ENCODE results near the gene HCLS1.
"Not testable (repeated sequence)": the region's sequence is repeated elsewhere in the genome, so short reads cannot be mapped to it uniquely, and the experiment has no call there.

Gene HCLS1

DNA sequence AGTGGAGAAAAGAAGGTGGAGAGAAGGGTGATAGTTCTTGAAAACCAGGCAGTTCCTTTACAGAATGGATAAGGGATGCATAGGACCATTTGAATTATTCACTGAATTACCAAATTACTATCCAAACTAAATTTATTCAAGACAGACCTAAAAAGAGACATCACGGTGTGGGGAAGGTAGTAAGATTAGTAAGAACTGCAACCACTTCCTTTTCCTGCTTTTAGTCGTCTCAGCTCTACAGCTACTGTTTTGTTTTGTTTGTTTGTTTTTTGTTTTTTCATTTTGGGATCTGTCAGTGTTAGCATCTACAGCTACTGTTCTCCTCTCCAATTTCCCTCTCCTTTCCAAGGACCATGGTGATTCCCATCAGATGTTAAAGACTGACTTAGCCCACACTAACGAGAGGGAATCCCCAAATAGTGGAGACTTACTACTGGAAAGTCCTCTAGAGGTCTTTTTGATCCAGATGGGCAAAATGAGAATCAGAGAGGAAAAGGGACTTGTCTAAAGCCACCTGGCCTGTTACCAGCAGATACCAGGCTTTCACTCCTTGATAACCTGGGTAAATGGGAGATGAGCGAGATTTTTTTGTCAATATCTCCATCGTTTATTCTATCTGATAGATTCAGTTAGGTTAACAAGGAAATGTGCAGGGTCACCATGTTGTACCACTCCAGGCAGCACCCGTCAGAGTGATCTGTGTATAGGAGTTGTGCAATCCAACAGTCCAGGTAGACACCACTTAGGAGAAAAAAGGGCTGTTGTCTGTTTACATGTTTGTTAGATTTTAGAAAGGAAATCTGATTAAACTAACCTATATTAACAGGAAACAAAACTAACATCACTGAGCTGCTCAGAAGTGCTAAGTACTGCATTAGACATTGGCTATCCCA, 6.0 kb downstream of the HCLS1 start:
- no peak for DNase-seq (ENCODE audit: low read depth, low spot score)

DNA sequence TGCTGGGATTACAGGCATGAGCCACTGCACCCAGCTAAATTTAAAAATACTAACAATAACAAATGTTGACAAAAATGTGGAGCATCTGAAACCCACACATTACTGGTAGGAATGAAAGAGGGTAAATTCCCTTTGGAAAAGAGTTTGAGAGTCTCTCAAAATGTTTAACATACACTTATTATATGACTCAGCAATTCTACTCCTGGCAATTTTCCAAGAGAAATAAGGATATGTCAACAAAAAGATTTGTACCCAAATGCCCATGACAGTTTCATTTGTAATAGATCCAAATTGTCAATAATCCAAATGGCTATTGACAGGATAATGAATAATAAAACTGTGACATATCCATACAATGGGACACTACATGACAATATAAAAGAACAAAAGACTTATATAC, 9.0 kb downstream of the HCLS1 start:
- no peak for DNase-seq (ENCODE audit: low read depth, low spot score)

DNA sequence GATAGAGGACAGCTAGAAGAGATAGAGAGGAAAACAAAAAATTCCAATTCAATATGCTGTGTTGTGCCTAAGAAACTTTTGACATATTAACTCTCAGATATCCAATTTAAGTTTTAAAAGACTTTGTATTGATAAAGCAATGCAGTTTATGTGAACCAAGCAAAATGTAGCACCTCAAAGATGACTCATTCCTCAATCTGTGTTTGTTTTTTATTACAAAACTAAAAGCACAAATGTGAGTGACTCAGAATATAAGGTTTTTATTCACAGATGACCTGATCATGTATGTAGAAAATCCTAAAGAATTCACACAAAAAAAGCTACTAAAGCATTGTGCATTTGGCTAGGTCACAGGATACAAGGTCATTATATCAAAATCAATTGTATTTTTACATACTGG, 11.1 kb downstream of the HCLS1 start:
- DNase-seq (ENCODE audit: low read depth, low spot score), result no peak

DNA sequence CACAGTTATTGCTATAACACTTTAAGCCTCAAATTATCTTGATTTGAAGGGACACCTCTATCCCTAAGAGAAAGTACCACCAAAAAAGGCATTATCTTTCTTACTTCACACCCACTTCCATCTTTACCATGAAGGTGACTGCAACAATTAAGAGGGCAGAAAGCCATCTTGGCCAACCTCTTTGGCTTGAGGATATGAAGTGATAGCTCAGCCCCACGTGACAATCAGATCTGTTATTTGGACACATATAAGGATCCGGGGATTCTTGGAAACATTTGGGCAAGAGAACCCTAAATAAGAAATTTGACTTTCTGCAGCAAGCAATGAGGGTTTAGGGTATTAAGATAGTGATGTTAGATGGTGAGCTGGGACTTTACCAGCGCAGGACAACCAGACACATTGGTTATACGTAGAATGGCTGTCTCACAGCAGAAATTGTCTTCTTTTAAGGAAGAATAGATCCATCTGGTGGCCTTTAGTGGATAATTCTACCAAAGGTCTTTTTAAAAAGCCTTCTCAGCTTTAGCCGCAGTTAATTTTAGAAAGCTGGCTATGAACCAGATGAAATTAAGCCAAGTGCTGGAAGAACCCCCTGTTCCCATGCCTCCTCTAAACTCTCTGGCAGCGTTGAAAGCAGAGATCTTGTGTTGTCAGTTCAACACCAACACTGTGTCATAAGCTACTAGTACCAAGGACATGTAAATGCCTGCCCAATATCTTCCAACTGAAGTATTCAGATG, 12.3 kb downstream of the HCLS1 start:
- DNase-seq (ENCODE audit: low read depth, low spot score), result no peak

DNA sequence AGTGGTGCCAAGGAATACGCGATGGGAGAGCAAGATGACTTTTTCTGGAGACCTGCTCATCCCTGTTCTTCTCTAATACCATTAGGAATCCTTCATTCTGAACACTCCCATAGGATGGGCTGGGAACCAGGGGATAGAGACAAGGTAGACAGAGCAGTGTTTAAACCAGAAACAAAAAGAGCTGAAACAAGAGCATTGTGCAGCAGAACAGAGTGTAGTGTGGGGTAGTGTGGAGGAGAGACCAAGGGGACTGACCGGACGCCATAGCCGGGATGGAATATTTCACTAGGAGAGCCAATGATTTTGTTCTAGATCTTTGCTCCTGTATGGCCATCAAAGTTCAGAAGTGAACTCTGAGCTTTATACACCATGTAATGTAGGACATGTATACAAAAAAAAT, 15.6 kb downstream of the HCLS1 start:
- DNase-seq (ENCODE audit: low read depth, low spot score), result no peak

DNA sequence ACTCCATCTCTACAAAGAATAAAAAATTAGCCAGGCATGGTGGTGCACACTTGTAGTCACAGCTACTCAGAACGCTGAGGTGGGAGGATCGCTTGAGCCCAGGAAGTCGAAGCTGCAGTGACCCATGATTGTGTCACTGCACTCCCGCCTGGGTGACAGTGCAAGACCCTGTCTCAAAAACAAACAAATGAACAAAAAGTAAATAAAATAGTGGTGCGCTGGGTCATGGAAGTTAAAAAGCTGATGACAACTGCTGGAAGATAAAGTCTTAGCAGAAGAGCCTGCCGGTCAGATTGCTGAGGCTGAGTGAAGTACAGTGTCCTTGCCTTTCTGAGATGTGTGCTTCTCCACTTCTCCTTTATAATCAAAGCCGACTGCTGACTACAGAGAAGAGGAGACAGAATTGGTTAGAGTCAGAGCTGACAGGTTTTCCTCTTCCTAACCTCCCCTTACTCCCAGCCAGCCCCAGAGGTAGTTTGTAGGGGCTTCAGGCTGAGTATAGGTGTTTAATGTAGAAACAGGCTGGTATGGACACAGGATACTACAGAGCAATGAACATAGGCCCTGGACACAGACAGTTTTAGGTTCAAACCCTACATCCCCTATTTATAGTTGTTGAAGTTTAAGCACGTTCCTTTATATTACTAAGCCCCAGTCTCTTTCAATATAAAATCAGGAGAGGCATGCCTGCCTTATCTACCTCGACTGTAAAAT, 17.9 kb downstream of the HCLS1 start:
- no peak for DNase-seq (ENCODE audit: low read depth, low spot score)

DNA sequence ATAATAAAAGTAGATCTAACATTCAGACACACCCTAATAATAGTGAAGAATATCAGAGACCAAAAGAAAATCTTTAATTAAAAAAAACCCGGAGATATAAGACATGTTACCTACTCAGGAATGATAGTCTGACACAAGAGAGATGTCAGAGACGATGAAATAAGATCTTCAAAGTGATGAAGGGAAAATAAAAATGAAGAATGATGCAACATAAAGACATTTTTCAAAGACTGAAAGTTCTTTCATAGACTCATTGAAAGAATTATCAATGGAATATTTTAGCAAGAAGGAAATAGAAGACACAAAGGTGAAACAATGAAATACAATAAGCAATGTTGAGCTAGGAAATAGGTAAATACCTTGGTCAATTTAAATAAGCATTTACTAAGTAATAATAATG, 19.6 kb downstream of the HCLS1 start:
- no peak for DNase-seq (ENCODE audit: low read depth, low spot score)

DNA sequence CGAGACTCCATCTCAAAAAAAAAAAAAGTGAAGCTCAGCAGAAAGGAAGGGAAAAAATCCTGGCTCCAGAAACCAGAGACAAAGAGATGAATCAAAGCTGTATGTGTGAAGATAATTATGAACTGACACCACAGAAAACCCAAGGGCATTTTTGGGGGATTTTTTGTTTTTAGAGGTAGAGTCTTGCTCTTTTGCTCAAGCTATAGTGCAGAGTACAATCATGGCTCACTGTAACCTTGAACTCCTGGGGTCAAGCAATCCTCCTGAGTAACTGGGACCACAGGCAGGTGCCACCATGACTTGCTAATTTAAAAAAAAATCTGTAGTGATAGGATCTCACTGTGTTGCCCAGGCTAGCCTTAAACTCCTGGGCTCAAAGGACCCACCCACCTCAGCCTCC, 22.8 kb downstream of the HCLS1 start:
- no peak for DNase-seq (ENCODE audit: low read depth, low spot score)

DNA sequence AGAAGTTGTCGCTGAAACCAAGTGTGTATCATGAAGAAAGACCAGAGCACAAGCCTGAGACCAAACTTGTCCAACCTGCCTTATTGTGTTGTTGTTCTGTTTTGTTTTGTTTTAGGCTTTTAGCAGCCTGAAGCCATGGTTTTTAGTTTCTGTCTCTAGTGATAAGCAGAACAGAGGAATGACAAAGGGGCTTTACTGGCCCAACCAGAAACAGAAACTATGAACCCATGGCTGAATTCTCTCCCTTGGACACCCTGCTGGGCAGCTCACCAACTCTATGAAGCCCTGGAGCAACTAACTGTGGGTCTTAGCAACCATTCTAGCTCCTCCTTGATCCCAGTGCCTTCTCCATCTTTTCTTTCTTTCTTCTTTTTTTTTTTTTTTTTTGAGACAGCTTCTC, 30.3 kb downstream of the HCLS1 start:
- DNase-seq (ENCODE audit: low read depth, low spot score), result no peak

DNA sequence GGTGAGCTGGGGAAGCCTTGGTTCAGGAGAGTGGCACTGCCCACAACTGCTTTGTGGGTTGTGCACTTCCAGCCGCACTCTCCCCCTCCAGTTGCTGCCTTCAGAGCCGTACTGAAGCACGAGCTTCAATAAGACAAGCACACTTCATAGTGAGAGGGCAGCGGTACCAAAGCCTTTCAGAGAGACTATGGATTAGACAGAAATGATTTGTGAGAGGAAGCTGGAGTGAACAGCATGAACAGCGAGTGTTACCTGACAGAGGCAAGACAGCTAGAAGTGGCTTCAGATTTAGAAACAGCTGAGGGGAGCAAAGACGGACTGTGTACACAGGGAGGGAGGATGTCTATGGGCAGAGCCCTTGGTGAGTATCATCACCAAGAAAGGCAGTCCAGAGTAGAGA, 31.1 kb downstream of the HCLS1 start:
- no peak for DNase-seq (ENCODE audit: low read depth, low spot score)

DNA sequence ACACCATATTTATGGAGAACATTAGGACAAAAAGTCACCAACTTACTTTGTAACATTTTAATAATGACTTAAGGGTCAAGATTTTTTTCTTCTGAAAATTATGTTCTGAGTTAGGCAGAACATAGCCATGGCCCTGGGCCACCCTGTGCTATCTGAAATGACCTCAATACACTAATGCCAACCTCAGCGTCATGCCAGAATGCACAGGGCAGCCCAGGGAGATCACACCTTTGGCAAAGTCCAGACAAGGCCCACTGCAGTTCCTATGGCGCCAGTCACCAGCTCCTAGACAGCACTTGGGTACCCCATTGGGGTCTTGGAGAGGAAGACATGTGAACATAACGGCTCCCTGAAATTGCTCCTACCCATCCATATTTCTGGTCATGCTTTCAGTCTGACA, 33.1 kb downstream of the HCLS1 start:
- no peak for DNase-seq (ENCODE audit: low read depth, low spot score)

DNA sequence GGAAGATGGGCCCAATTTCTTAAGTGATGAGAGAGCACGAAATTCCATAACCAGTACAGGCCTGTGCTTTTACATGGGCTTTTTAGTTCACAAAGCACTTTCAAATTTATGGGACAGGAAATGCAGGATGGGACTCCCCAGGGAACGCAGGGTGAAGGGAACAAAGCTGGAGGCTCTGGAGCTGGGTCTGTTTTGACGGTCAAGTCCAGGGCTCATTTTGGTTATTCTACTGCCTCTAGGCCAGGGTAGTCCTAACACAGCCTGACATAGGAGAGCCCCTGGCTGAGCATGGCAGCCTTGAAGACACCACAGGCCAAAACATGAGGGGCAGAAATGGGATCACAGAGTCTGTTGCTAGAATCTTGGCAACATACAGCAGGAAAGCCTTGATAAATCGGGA, 33.5 kb downstream of the HCLS1 start:
- no peak for DNase-seq (ENCODE audit: low read depth, low spot score)

DNA sequence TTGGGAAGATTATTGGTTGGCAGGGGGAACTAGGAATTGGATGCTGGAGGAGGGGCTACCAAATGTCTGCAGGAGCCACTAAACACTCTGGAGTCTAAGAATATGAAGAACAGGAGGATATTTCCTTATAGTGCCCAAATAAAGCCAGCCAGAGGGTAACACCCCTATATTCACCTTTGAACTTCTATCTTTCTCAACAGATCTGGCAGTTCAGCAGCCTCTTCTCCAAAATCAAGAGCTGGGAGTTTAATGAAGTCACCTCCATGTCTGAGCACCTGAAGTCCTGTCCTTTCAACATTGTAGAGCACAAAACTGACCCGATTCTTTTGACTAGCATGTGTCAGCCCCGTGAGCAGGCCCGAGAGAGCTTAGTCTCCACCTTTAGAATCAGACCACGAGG, 34.2 kb downstream of the HCLS1 start:
- DNase-seq (ENCODE audit: low read depth, low spot score), result no peak

DNA sequence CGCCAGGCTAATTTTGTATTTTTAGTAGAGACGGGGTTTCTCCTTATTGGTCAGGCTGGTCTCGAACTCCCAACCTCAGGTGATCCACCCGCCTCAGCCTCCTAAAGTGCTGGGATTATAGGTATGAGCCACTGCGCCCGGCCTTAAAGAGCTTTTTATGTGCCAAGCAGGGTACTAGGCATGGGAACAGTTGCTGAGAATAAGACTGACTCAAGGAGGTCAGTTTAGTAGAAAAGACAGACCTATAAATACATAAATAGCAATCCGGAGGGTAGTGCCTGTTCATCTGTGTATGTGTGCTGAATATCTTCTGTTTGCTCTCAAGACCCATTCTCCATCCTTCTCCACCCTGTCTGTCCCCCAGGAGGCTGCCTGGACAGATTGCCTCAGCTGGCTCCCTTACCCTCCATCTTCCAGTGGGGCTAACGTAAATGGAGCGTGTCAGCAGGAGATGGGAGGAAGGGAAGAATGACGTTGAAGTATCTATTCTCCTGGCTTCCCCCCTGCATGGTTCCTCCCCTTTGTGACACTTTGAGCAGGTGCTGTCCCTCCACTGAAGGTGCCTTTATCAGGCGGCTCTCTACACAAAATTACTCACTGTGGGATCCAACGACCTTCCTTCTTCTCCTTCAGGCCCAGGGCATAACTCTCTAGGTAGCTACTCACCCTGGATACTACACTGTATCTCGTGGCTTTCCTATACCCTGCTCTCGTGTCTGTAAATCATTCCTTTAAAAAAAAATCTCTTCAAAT, 36.4 kb downstream of the HCLS1 start:
- DNase-seq (ENCODE audit: low read depth, low spot score), result no peak

DNA sequence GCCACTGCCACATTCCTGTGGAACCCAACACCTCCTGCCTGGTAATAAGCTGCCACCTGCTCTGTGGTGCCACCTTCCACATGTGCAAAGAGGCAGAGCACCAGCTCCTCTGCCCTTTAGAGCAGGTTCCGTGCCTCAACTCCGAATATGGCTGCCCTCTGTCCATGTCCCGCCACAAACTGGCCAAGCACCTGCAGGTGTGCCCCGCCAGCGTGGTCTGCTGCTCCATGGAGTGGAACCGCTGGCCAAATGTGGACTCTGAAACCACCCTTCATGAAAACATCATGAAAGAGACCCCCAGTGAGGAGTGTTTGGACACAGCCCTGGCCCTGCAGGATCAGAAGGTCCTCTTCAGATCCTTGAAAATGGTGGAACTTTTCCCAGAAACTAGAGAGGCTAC, 39.2 kb downstream of the HCLS1 start:
- no peak for DNase-seq (ENCODE audit: low read depth, low spot score)

DNA sequence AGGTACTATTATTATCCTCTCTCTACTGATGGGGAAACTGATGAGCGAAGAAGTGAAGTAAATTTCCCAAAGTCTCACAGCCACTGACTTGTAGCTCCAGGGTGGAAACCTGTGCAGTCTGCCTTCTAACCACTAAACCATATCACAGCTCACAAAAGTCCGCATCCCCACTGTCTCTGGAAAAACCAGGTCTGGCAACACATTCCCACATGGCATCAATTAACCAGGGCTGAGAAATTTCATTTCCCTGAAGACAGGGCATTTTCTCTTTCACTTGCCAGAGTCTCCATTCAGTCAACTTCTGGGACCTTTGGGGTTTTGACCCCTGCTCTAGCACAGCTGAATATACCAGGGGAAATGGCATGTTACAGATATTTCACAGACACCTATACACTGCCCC, 41.0 kb downstream of the HCLS1 start:
- DNase-seq (ENCODE audit: low read depth, low spot score), result no peak

DNA sequence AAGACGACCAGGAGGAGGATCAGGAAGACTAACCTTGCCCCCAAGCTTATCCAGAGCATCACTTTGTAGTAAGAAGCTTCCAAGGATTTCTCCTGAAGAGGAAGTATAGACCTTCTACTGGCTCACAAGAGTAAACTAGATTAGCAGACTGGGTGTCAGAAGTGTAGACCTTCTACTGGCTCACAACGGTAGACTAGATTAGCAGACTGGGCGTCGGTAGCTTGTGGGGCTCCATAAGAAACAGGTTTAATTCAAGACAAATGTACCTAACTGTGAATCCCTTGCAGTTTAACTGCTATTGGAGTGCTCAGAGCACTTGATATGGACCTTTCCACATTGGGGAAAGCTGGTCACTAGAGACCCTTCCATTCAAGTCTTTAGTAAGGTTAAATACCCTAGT, 54.6 kb downstream of the HCLS1 start:
- no peak for DNase-seq (ENCODE audit: low read depth, low spot score)

DNA sequence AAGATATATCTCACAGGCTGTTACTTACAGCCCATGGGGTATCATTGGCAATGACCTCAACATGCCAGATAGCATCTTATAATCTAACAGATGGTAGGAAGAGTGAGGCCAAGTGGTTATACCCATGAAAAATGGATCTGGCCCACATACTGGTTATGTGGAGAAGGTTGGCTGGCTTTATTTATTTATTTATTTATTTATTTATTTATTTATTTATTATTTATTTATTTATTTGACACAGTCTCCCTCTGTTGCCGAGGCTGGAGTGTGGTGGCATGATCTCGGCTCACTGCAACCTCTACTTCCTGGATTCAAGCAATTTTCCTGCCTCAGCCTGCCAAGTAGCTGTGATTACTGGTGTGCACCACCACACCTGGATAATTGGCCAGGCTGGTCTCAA, 55.9 kb downstream of the HCLS1 start:
- no peak for DNase-seq (ENCODE audit: low read depth, low spot score)

DNA sequence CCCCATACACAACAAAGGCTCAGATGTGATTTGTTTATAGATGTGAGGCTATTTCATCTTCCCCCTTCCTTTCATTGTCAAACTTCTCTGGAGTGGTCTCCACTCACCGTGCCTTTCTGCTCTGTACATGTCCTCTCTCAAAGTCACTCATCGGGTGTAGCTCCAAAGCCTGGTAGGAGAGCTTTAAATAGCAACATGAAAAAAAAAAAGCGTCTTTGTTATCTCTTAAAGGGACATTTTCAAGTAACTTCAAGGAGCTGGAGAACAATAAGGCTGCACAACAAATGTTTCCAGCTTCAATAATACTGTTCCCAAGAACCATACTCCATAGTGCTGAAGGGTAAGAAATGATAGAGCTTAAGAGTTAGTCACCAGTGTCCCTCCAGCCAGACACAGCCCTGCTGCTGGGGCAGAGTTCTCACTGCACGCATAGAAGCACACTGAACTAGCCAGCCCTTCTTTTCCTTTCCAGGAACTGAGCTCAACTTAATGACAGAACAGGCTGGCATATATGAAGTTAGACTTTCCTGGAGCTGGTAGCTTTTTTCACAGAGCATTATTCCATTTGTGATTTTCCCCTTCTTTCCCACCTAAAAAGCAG, 59.4 kb downstream of the HCLS1 start:
- no peak for DNase-seq (ENCODE audit: low read depth, low spot score)

DNA sequence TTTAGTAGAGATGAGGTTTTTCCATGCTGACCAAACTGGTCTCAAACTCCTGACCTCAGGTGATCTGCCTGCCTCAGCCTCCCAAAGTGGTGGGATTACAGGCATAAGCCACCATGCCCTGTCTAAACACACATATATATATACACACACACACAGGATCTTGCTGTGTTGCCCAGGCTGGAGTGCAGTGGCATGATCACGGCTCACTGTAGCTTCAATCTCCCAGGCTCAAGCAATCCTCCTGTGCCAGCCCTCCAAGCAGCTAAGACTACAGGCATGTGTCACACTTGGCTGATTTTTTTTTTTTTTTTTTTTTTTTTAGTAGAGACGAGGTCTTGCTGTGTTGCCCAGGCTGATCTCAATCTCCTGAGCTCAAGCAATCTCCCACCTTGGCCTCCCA, 60.8 kb downstream of the HCLS1 start:
- DNase-seq (ENCODE audit: low read depth, low spot score), result not testable (repeated sequence)

DNA sequence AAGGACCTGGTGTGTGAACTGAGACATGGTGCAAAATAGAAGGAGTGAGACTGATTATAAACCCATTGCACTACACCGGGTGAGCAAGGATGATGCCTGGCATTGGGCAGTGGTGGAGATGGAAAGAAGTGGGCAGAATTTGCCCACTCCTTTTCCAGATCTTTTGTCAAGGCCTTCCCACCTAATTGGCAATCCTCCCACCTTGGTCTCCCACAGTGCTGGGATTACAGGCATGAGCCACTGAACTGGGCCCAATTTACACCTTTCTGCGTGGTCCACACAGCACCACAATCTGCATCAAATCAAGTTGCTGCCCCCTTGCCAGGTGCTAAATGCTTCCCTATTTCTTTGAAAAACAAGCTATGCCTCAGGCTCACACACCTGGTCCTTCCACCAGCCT, 62.1 kb downstream of the HCLS1 start:
- no peak for DNase-seq (ENCODE audit: low read depth, low spot score)

Data from activated CD4-positive, CD25-positive, alpha-beta regulatory T cell treated with anti-CD3 and anti-CD28 coated beads, Interleukin-2, amount 50 U/mL, for 16 hours (primary cell).